ENCODE measurements around the gene ADK.

ADK gene

GRCh38 chr10:74672430-74673165 is 521.6 kb downstream of the ADK start:
- no peak for DNase-seq
- Mint-ChIP-seq H3K27me3 (no peaks in the 10 kb centered on the region), H3K4me3 (no peak overlapping the region), H3K36me3 (ENCODE audit: low read depth) (peaks cover 64% of the 10 kb centered on the region), H3K27ac (no peak overlapping the region), H3K4me1 (ENCODE audit: low read depth) (no peaks in the 10 kb centered on the region), H3K9me3 (peaks cover 7% of the 10 kb centered on the region)

GRCh38 chr10:74674927-74675326 is 523.9 kb downstream of the ADK start:
- H3K36me3 Mint-ChIP-seq (ENCODE audit: low read depth) = peaks cover 73% of the 10 kb centered on the region

DNA sequence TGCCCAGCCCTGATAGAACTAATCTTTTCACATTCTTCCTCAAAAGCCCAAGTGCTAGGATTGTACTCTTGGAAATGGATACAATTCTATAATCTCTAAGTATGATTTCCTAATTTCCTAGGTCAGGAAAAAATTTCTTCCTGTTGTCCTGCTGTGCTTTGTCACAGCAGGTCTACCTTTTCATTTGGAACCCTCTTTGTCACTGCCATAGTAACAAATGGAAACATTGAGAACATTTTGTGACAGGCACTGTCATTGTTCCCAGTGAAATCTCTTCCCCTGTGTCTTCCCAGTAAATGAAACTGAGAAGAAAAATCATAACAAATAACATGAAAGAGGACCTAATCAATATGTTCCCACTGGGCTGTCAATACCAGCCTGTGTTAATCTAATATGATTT is 524.5 kb downstream of the ADK start:
- H3K27me3 Mint-ChIP-seq = no peaks in the 10 kb centered on the region
- peaks cover 71% of the 10 kb centered on the region for H3K36me3 Mint-ChIP-seq (ENCODE audit: low read depth)
- H3K27ac Mint-ChIP-seq = no peak overlapping the region
- DNase-seq = no peak
- peaks cover 7% of the 10 kb centered on the region for H3K9me3 Mint-ChIP-seq
- peaks cover 2% of the 10 kb centered on the region for H3K4me1 Mint-ChIP-seq (ENCODE audit: low read depth)
- no peak overlapping the region for H3K4me3 Mint-ChIP-seq

More at GRCh38 chr10:74674927-74675326, 523.9 kb downstream of the ADK start:
- no peak overlapping the region for H3K4me3 Mint-ChIP-seq
- DNase-seq = no peak
- H3K27me3 Mint-ChIP-seq = no peaks in the 10 kb centered on the region
- H3K27ac Mint-ChIP-seq = no peak overlapping the region
- H3K4me1 Mint-ChIP-seq (ENCODE audit: low read depth) = peaks cover 1% of the 10 kb centered on the region
- peaks cover 7% of the 10 kb centered on the region for H3K9me3 Mint-ChIP-seq

- H3K36me3 Mint-ChIP-seq (ENCODE audit: low read depth) = peaks cover 61% of the 10 kb centered on the region
- H3K4me3 Mint-ChIP-seq = no peak overlapping the region
- no peaks in the 10 kb centered on the region for H3K27me3 Mint-ChIP-seq
- no peak overlapping the region for H3K27ac Mint-ChIP-seq
- DNase-seq = no peak
- H3K9me3 Mint-ChIP-seq = peaks cover 3% of the 10 kb centered on the region
- peaks cover 19% of the 10 kb centered on the region for H3K4me1 Mint-ChIP-seq (ENCODE audit: low read depth)
Measured at GRCh38 chr10:74677951-74678350, 526.9 kb downstream of the ADK start.

GRCh38 chr10:74681917-74682627 is 531.1 kb downstream of the ADK start:
- Mint-ChIP-seq H3K27ac (no peak overlapping the region), H3K36me3 (ENCODE audit: low read depth) (peaks cover 40% of the 10 kb centered on the region)

GRCh38 chr10:74683067-74683466 is 532.0 kb downstream of the ADK start:
- no peaks in the 10 kb centered on the region for H3K27me3 Mint-ChIP-seq
- peaks cover 19% of the 10 kb centered on the region for H3K4me1 Mint-ChIP-seq (ENCODE audit: low read depth)
- no peak overlapping the region for H3K27ac Mint-ChIP-seq
- H3K9me3 Mint-ChIP-seq = no peaks in the 10 kb centered on the region
- no peak for DNase-seq
- peaks cover 43% of the 10 kb centered on the region for H3K36me3 Mint-ChIP-seq (ENCODE audit: low read depth)
- no peak overlapping the region for H3K4me3 Mint-ChIP-seq

More at GRCh38 chr10:74681917-74682627, 531.1 kb downstream of the ADK start:
- no peaks in the 10 kb centered on the region for H3K9me3 Mint-ChIP-seq
- peaks cover 19% of the 10 kb centered on the region for H3K4me1 Mint-ChIP-seq (ENCODE audit: low read depth)
- no peak overlapping the region for H3K4me3 Mint-ChIP-seq
- no peak for DNase-seq
- H3K27me3 Mint-ChIP-seq = no peaks in the 10 kb centered on the region

- no peak for DNase-seq
- Mint-ChIP-seq H3K27ac (no peak overlapping the region), H3K4me3 (no peak overlapping the region), H3K27me3 (no peaks in the 10 kb centered on the region), H3K36me3 (ENCODE audit: low read depth) (peaks cover 40% of the 10 kb centered on the region), H3K9me3 (no peaks in the 10 kb centered on the region), H3K4me1 (ENCODE audit: low read depth) (peaks cover 18% of the 10 kb centered on the region)
Measured at GRCh38 chr10:74683621-74684364, 532.8 kb downstream of the ADK start.

- Mint-ChIP-seq H3K27ac (no peak overlapping the region), H3K4me1 (ENCODE audit: low read depth) (peaks cover 18% of the 10 kb centered on the region), H3K4me3 (no peak overlapping the region), H3K9me3 (no peaks in the 10 kb centered on the region), H3K36me3 (ENCODE audit: low read depth) (peaks cover 36% of the 10 kb centered on the region), H3K27me3 (no peaks in the 10 kb centered on the region)
- DNase-seq = no peak
Measured at GRCh38 chr10:74684462-74684861, 533.4 kb downstream of the ADK start.

DNA sequence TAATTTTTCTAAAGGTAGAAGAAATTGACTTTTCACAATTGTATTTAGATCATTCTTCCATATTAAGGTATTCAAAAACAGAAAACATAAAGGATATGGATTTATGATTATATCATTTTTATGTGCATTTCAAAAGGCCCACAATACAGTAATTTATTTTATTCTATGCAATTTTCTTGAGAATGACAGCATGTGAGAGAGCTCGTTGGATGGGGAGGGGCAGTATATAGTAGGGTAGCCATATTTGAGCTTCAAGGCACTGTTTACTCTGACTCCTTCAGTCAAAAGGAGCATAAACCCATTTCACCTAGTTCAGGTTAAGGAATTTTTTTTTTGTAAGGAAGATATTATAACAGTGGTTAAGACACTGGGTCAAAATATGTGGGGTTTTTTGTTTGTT is 534.5 kb downstream of the ADK start:
- H3K9me3 Mint-ChIP-seq = no peaks in the 10 kb centered on the region
- H3K4me3 Mint-ChIP-seq = no peak overlapping the region
- no peak for DNase-seq
- peaks cover 16% of the 10 kb centered on the region for H3K4me1 Mint-ChIP-seq (ENCODE audit: low read depth)
- H3K36me3 Mint-ChIP-seq (ENCODE audit: low read depth) = peaks cover 33% of the 10 kb centered on the region
- H3K27me3 Mint-ChIP-seq = no peaks in the 10 kb centered on the region
- H3K27ac Mint-ChIP-seq = no peak overlapping the region

DNA sequence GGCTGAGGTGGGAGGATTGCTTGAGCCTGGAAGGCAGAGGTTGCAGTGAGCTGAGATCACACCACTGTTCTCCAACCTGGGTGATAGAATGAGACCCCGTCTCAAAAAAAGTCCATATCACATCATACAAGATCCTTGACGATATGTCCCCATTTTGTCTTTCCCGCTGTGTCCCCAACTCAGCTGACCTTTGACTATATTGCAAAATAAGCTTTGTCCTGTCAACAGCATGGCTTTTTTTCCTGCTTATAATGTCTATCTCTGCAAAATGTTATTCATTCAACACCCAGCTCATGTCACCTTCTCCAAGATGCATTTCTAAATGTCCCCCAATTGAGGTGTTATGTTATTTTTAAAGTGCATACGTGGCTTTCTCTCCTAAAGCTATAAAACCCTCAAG is 539.4 kb downstream of the ADK start:
- Mint-ChIP-seq H3K4me3 (no peak overlapping the region), H3K36me3 (ENCODE audit: low read depth) (peaks cover 16% of the 10 kb centered on the region), H3K27me3 (no peaks in the 10 kb centered on the region), H3K9me3 (no peaks in the 10 kb centered on the region), H3K27ac (no peak overlapping the region), H3K4me1 (ENCODE audit: low read depth) (peaks cover 2% of the 10 kb centered on the region)
- no peak for DNase-seq

DNA sequence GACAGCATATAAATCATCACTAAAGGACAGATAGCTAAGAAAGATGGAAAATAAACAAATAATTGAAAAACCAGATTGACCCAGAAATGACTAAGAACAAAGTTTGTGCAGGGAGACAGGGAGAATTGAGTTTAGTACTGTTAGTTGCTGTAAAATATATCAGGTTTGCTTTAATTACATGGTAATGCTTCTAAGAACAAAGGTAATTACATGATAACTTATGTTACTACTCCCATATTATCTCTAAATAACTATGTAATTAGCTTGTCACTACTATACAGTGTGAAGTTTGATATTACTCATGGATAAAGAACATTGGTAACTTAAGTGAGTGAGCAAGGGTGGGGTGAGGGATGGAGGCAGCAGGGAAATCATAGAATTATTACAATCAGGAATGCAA is 540.1 kb downstream of the ADK start:
- no peaks in the 10 kb centered on the region for H3K9me3 Mint-ChIP-seq
- no peaks in the 10 kb centered on the region for H3K27me3 Mint-ChIP-seq
- H3K4me1 Mint-ChIP-seq (ENCODE audit: low read depth) = peaks cover 2% of the 10 kb centered on the region
- H3K4me3 Mint-ChIP-seq = no peak overlapping the region
- no peak overlapping the region for H3K27ac Mint-ChIP-seq
- DNase-seq = no peak
- peaks cover 13% of the 10 kb centered on the region for H3K36me3 Mint-ChIP-seq (ENCODE audit: low read depth)

DNA sequence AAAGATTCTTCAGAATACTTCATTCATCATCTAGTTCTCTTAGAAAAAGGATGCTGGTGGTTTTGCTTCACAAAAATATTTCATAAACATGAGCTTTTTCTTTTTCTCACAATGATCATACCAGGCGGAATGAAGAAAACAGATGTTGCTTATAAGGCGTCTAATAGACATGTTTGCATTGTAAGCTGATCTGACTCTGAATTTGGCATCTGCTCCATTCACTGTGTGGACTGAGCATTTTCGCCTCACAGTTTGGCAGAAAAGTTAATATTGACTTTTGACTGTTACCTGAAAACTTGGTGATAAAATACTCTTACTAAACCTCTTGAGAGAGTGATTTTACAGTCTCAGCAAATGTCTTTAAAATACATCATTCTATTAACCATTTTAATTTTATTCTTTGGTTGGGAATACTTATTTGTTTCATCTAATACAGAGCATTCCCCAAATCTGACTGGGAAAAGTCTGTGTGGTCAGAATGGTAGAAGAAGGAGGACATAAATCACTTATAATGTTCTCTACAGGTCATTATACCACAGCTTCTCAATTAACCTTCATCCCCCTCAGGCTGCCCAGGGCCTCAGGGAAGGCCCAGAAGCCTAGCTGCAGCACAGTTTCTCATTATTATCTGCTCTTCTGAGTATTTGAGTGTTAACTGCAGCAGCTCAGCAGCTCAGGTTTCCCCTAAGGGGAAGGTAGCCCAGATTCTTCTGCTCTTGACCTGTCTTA is 553.8 kb downstream of the ADK start:
- Mint-ChIP-seq H3K36me3 (ENCODE audit: low read depth) (peaks cover 44% of the 10 kb centered on the region), H3K9me3 (no peaks in the 10 kb centered on the region), H3K27me3 (no peaks in the 10 kb centered on the region), H3K4me1 (ENCODE audit: low read depth) (no peaks in the 10 kb centered on the region), H3K27ac (no peak overlapping the region), H3K4me3 (no peak overlapping the region)
- DNase-seq = no peak

GRCh38 chr10:74705358-74705980 is 554.4 kb downstream of the ADK start:
- no peak overlapping the region for H3K27ac Mint-ChIP-seq
- no peak overlapping the region for H3K4me3 Mint-ChIP-seq

GRCh38 chr10:74706966-74707365 is 555.9 kb downstream of the ADK start:
- no peaks in the 10 kb centered on the region for H3K4me1 Mint-ChIP-seq (ENCODE audit: low read depth)
- no peak overlapping the region for H3K4me3 Mint-ChIP-seq
- H3K27me3 Mint-ChIP-seq = no peaks in the 10 kb centered on the region
- H3K9me3 Mint-ChIP-seq = no peaks in the 10 kb centered on the region
- no peak overlapping the region for H3K27ac Mint-ChIP-seq
- peaks cover 47% of the 10 kb centered on the region for H3K36me3 Mint-ChIP-seq (ENCODE audit: low read depth)
- DNase-seq = no peak

More at GRCh38 chr10:74705358-74705980, 554.4 kb downstream of the ADK start:
- Mint-ChIP-seq H3K36me3 (ENCODE audit: low read depth) (peaks cover 50% of the 10 kb centered on the region), H3K4me1 (ENCODE audit: low read depth) (no peaks in the 10 kb centered on the region), H3K9me3 (no peaks in the 10 kb centered on the region), H3K27me3 (no peaks in the 10 kb centered on the region)
- DNase-seq = no peak
